GM12874 (cell line): ENCODE data around the gene LUZP1.

Source experiments
- CTCF ChIP-seq: IDR thresholded peaks from 2 replicates; pipeline ENCODE4 v1.5.1; 2011; ENCODE audit warnings: low read depth, mild to moderate bottlenecking, control low read depth, low read length, moderate library complexity; ENCODE audit not compliant: insufficient read depth

The LUZP1 gene

GRCh38 chr1:23140940-23141596, 27.6 kb downstream of the LUZP1 start:
- TF ChIP-seq CTCF = no peak

GRCh38 chr1:23135268-23135667, 33.4 kb downstream of the LUZP1 start:
- TF ChIP-seq CTCF = no peak

GRCh38 chr1:23134055-23134454, 34.6 kb downstream of the LUZP1 start:
- TF ChIP-seq CTCF = no peak

- no peak for TF ChIP-seq CTCF
These were observed 35.1 kb downstream of the LUZP1 start for GRCh38 chr1:23133587-23133986.

- no peak for TF ChIP-seq CTCF
These were observed 36.6 kb downstream of the LUZP1 start for GRCh38 chr1:23132033-23132432.

GRCh38 chr1:23129846-23130245, 38.8 kb downstream of the LUZP1 start:
- TF ChIP-seq CTCF = no peak

- TF ChIP-seq CTCF = no peak
These were observed 41.9 kb downstream of the LUZP1 start for GRCh38 chr1:23126801-23127200.
